ENCODE measurements around the gene PRR20C.
"Not testable (repeated sequence)": the region's sequence is repeated elsewhere in the genome, so short reads cannot be mapped to it uniquely, and the experiment has no call there.

Gene PRR20C

DNA sequence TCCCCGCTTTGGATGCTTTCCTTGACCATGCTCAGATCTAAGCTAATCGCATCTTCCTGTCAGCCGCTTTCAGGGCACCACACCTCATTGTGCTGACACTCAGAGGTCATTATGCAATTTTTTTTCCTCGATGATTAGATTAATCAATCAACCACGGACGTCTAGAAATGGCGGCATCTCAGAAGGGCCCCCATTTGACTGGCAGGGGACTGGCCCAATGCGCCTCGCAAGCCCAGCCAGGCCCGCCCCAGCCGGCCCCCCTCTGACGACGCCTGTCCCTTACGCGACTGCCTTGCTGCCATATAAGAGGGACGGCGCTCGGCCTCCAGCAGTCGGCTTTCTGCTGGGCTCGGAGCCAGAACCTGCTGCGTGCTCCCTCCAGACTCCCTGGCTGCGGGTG lies 13.0 kb downstream of the PRR20C start, which contains the start of gene PRR20E:
Gene PRR20E, plus strand, starts transcription at position 301 of the 400 bp plus-strand sequence. CDS start 387 bp downstream, outside the sequence.
- H3K27ac ChIP-seq (ENCODE audit: low read length); H3K4me3 ChIP-seq (ENCODE audit: low read length); H3K9ac ChIP-seq (ENCODE audit: low read depth, low read length); H3K27me3 ChIP-seq (ENCODE audit: insufficient read depth, low read length); H3K9me3 ChIP-seq (ENCODE audit: insufficient read depth, low read depth, low read length); H3K36me3 ChIP-seq (ENCODE audit: insufficient read depth, low read depth, low read length); H3K4me1 ChIP-seq (ENCODE audit: insufficient read depth, low read length): not testable (repeated sequence)

DNA sequence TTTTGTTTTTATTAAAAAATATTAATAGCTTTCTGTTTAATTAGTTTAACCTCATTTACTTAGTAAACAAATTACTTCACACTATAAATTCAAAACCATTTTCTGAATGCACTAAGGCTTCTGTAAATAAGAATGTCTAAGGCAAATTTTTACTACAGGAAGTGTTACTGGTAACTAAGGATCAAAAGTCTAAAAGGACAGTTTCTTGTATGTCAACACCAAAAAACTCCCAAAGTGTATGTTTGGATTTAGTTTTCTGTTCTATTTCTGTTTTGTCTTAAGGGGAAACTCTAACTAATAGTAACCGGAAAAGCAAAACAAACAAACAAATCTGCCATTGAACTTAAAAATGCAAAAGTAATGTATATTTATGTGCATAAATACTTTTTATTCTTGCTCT lies 37.8 kb downstream of the PRR20C start:
- Histone ChIP-seq H3K9me3 (ENCODE audit: insufficient read depth, low read depth, low read length) (no peaks in the 10 kb centered on the region), H3K36me3 (ENCODE audit: insufficient read depth, low read depth, low read length) (no peaks in the 10 kb centered on the region), H3K9ac (ENCODE audit: low read depth, low read length) (no peak overlapping the region), H3K27me3 (ENCODE audit: insufficient read depth, low read length) (no peaks in the 10 kb centered on the region), H3K4me3 (ENCODE audit: low read length) (no peak overlapping the region), H3K27ac (ENCODE audit: low read length) (no peak overlapping the region), H3K4me1 (ENCODE audit: insufficient read depth, low read length) (no peaks in the 10 kb centered on the region)
